Muscle layer of colon (tissue), 2 donors: ENCODE data around the gene TOR4A.
"Not testable (repeated sequence)": the region's sequence is repeated elsewhere in the genome, so short reads cannot be mapped to it uniquely, and the experiment has no call there.

Source experiments
- H3K27ac ChIP-seq: one replicate; pipeline ENCODE4 v1.7.0; 2013; ENCODE audit warnings: low read depth, mild to moderate bottlenecking, low read length, moderate library complexity
- H3K27me3 ChIP-seq, 2 donors: one replicate each; pipeline ENCODE4 v1.7.0; 2013; ENCODE audit warnings: low read length in 2 of 2, mild to moderate bottlenecking in 2 of 2; ENCODE audit not compliant: insufficient read depth in 2 of 2, control insufficient read depth in 1 of 2
- H3K36me3 ChIP-seq: one replicate; pipeline ENCODE4 v1.7.0; 2013; ENCODE audit warnings: mild to moderate bottlenecking, low read length; ENCODE audit not compliant: insufficient read depth
- H3K4me1 ChIP-seq: one replicate; pipeline ENCODE4 v1.7.0; 2013; ENCODE audit warnings: mild to moderate bottlenecking, low read length; ENCODE audit not compliant: insufficient read depth
- H3K4me3 ChIP-seq, 2 donors: one replicate each; pipeline ENCODE4 v1.7.0; 2013; ENCODE audit warnings: low read length in 2 of 2, low read depth in 1 of 2, mild to moderate bottlenecking in 1 of 2, moderate library complexity in 1 of 2
- H3K9ac ChIP-seq: one replicate; pipeline ENCODE4 v1.7.0; 2013; ENCODE audit warnings: low read length
- H3K9me3 ChIP-seq: one replicate; pipeline ENCODE4 v1.7.0; 2013; ENCODE audit warnings: mild to moderate bottlenecking, low read length
- donor health status: abdominal sarcoma.
- donor health status: Adenocarcinoma of cecum.

The TOR4A gene

GRCh38 chr9:137233143-137233980 is 44.2 kb upstream of the TOR4A start:
- H3K27ac ChIP-seq = no peak overlapping the region
- no peak overlapping the region for H3K9ac ChIP-seq
- no peak overlapping the region for H3K4me3 ChIP-seq
- H3K9me3 ChIP-seq = no peaks in the 10 kb centered on the region
- no peaks in the 10 kb centered on the region for H3K36me3 ChIP-seq
- peaks cover 4 to 60% of the 10 kb centered on the region in 2 donors for H3K27me3 ChIP-seq
- H3K4me1 ChIP-seq = peaks cover 27% of the 10 kb centered on the region

GRCh38 chr9:137234055-137234697 is 43.4 kb upstream of the TOR4A start:
- Histone ChIP-seq H3K9me3 (no peaks in the 10 kb centered on the region), H3K27ac (no peak overlapping the region), H3K27me3 (peaks cover 4 to 52% of the 10 kb centered on the region in 2 donors), H3K36me3 (peaks cover 5% of the 10 kb centered on the region), H3K4me3 (no peak overlapping the region), H3K9ac (no peak overlapping the region), H3K4me1 (peaks cover 35% of the 10 kb centered on the region)

- H3K27me3 ChIP-seq = peaks cover 4 to 45% of the 10 kb centered on the region in 2 donors
- no peak overlapping the region for H3K4me3 ChIP-seq
- peaks cover 5% of the 10 kb centered on the region for H3K36me3 ChIP-seq
- H3K27ac ChIP-seq = no peak overlapping the region
- no peak overlapping the region for H3K9ac ChIP-seq
- peaks cover 36% of the 10 kb centered on the region for H3K4me1 ChIP-seq
- no peaks in the 10 kb centered on the region for H3K9me3 ChIP-seq
These were observed 42.6 kb upstream of the TOR4A start for GRCh38 chr9:137234758-137235423.

GRCh38 chr9:137235424-137236237 is 41.9 kb upstream of the TOR4A start:
- H3K9ac ChIP-seq = no peak overlapping the region
- peaks cover 5% of the 10 kb centered on the region for H3K36me3 ChIP-seq
- peak overlapping the region; percentile 16 to 55 for H3K4me3 ChIP-seq
- no peaks in the 10 kb centered on the region for H3K9me3 ChIP-seq
- peaks cover 2 to 37% of the 10 kb centered on the region in 2 donors for H3K27me3 ChIP-seq
- H3K27ac ChIP-seq = no peak overlapping the region
- H3K4me1 ChIP-seq = peaks cover 36% of the 10 kb centered on the region

- H3K4me3 ChIP-seq = peak overlapping the region; percentile 16 to 55
These were observed 41.1 kb upstream of the TOR4A start for GRCh38 chr9:137236238-137236935.

GRCh38 chr9:137236936-137237421 is 40.5 kb upstream of the TOR4A start:
- H3K9me3 ChIP-seq = no peaks in the 10 kb centered on the region
- H3K9ac ChIP-seq = no peak overlapping the region
- H3K36me3 ChIP-seq = peaks cover 5% of the 10 kb centered on the region
- H3K27me3 ChIP-seq = peaks cover 0 to 24% of the 10 kb centered on the region in 2 donors
- H3K4me1 ChIP-seq = peaks cover 36% of the 10 kb centered on the region
- H3K27ac ChIP-seq = no peak overlapping the region
- no peak overlapping the region for H3K4me3 ChIP-seq

More at GRCh38 chr9:137236238-137236935, 41.1 kb upstream of the TOR4A start:
- peaks cover 5% of the 10 kb centered on the region for H3K36me3 ChIP-seq
- no peak overlapping the region for H3K9ac ChIP-seq
- H3K9me3 ChIP-seq = no peaks in the 10 kb centered on the region
- peaks cover 0 to 30% of the 10 kb centered on the region in 2 donors for H3K27me3 ChIP-seq
- peaks cover 36% of the 10 kb centered on the region for H3K4me1 ChIP-seq
- no peak overlapping the region for H3K27ac ChIP-seq

GRCh38 chr9:137237759-137238726 is 39.5 kb upstream of the TOR4A start:
- peaks cover 14% of the 10 kb centered on the region for H3K36me3 ChIP-seq
- peaks cover 47% of the 10 kb centered on the region for H3K4me1 ChIP-seq
- no peaks in the 10 kb centered on the region for H3K9me3 ChIP-seq
- no peak overlapping the region for H3K9ac ChIP-seq
- H3K4me3 ChIP-seq = no peak overlapping the region
- H3K27ac ChIP-seq = no peak overlapping the region
- peaks cover 0 to 15% of the 10 kb centered on the region in 2 donors for H3K27me3 ChIP-seq

- H3K4me1 ChIP-seq = peaks cover 55% of the 10 kb centered on the region
- H3K36me3 ChIP-seq = peaks cover 24% of the 10 kb centered on the region
- peak overlapping the region; percentile 97 for H3K27ac ChIP-seq
- H3K4me3 ChIP-seq = peak overlapping the region; percentile 49 to 93
- H3K9me3 ChIP-seq, H3K9ac ChIP-seq: not testable (repeated sequence)
- peaks cover 0 to 10% of the 10 kb centered on the region in 2 donors for H3K27me3 ChIP-seq
These were observed 37.9 kb upstream of the TOR4A start for GRCh38 chr9:137239541-137240200.

GRCh38 chr9:137240318-137240840 is 37.1 kb upstream of the TOR4A start:
- Histone ChIP-seq H3K9me3 (no peaks in the 10 kb centered on the region), H3K36me3 (peaks cover 24% of the 10 kb centered on the region), H3K27me3 (peaks cover 0 to 7% of the 10 kb centered on the region in 2 donors), H3K4me1 (peaks cover 54% of the 10 kb centered on the region), H3K4me3 (peak overlapping the region; percentile 49 to 93), H3K27ac (peak overlapping the region; percentile 97), H3K9ac (no peak overlapping the region)
